Fibroblast of skin of right quadriceps (primary cell): Measurements from ENCODE around the gene CCDC110.
A peak's percentile ranks its signal among the peaks of the same experiment; 100 is the strongest.
"Not testable (repeated sequence)": the region's sequence is repeated elsewhere in the genome, so short reads cannot be mapped to it uniquely, and the experiment has no call there.

Experiments
- DNase-seq: peaks from one replicate; pipeline ENCODE4 v3.0.0-alpha.2; 2013

The CCDC110 gene

DNA sequence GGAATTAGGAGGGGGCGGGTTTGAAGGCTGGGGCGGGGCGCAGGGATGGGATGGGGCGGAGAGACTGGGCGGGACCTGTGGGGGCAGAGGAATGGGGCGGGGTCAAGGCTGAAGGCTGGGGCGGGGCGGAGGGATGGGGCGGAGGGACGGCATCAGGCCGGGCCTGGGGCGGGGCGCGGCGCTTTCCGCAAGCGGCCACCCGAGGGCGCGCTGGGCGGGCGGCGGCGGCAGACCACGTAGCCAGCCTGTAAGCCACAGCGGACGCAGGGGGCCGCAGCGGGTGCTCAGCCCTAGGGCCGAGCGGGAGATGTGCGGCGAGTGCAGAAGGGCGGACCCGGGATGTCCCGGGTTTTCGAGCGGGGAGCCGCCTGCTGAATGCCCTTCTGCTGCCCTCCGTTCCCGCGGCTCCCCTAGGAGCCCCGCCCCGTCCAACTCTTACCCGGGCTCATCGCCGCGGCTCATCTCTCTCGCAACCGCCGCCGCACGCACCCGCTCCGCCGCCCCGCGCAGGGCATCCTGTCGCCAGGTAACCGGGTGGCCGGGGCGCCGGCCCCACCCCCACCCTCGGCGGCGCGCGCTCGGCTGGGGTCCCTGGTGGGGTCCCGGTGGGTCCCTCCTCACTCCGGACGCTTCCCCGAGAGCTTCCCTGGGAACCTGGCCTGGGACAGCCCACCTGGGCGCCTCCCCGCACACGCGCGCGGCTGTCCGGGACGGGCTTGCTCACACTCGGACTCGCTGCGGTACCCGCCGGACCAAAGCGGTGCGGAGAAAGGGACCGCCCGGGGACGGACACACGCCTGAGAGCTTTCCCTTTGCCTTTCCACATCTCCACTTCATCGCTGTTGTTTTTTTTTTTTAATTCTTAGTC lies at the start of gene CCDC110:
Gene CCDC110, minus strand, starts transcription at position 499 of the 868 bp plus-strand sequence. Its CDS starts 50 bp downstream, at position 449.
- peak; percentile 91 for DNase-seq

DNA sequence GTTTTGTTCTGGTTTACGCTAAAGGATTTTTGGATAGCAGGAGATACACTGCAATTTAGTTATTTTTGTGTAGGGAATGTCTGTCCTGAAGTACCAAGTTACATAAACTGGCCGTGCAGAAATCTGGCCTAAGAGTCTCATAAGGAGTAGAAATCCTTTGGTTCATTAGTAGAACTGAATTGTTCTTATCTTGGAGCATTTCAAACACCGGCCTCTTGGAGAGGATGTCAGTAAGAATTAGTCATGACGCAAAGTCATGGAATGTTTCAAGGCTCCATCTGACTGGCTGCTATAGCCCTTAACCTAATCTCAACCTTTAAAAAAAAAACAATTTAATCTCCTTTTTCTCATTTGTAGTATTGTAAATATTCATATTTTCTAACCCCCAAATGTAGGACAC lies 48.6 kb upstream of the CCDC110 start:
- DNase-seq, result no peak

DNA sequence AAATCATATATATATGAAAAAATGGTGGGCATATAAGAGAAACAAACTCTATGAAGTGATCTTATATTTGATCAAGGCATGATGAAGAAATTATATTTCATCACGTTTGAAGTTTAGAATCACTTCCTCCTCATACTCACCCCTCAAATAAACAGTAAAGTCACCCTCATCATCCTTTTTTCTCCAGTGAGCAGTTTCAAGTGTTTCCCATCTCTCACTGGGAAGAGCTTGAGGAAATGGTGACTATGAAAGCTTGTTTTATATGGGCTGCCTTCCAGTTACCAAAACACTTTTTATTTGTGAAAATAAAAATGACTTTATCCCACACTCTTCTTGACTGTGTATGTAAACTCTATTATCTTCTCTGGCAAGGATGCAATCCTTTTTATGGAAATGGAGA lies 47.0 kb upstream of the CCDC110 start:
- no peak for DNase-seq

DNA sequence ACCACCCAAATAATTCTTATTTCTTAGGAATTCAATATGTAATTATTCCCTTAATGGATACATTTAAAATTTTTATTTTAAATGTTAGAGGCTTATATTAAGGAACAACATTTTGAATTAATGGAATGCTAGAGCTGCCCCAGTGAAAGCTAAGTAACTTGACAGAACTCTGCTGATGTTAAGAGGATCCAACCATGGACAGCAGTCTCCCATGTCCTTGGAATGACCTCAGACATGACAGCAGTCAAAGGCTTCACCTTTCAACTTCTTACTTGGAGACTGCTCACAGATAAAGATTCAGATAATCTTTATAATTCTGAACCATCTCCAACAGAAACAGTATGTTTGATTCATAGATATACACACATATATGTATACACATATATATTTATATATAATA lies 46.5 kb upstream of the CCDC110 start:
- no peak for DNase-seq

DNA sequence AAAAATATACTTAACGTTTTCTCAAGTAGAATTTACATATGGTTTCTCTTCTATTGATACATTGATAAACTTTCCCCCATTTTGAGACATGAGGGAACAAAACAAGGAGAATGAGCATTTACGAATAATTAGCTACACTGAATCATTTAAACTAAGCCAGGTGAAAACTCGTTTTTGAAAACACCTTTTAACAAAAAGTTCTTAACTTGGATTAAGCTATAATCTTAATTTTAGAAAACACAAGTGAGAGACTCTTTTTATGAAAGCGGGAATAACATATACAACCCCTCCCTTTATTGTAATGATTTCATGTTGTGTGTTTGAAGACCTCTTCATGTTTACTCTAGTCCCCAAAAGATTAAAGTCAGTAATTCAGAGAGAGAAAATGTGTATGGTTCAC lies 43.7 kb upstream of the CCDC110 start:
- no peak for DNase-seq

DNA sequence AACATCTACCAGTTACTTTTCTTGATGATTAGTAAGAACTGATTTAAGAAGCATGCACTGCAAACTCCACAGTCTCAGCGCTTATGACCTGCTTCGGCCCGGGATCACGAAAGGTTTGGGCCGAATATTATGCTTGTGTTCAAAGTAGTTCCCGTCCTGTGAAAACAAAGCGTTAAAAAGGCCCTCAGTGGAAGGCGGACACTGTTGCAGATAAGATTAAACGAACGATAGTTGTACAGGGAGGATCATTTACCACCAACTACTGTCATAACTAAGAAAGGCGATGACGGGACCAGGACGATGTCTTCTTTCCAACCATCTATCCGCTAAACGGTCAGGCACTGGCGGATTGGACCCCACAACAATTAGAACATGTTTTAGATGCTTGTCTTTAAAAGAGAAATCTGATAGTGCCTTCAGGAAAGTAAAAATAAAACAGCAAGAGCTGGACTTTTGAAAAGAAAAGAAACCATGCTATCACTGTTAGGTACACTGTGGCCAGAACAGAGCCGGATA lies 42.7 kb upstream of the CCDC110 start:
- no peak for DNase-seq

DNA sequence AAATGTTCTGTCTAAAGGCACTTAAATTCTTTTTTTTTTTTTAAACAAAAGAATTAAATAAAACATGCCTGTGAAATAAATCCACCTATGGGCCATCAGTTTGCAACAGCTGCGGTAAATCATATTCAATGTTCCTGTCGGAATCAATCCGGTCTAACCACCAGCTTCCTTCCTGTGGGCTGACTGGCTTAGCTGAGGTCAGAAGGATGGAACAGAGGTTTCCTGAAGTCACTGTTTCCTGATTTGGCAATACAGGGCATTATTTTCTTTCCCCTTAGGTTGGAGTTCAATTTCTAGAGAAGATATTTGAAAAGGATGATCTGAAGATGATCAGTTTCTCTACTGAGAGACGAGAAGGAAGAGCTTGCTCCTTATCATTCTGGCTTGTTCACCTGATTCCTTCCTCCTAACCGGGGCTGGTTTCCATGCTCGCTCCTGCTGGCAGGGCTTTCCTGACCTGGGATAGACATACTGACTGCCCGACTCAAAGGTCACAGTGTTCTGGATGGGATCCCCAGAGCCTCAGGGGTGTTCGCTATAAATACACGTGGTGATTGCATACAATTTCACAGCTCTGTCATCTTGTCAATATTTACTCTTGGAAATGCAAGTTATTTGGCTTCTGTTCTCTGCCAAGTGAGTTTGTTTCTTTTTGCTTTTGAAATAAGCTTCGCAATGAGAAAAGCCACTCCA lies 42.1 kb upstream of the CCDC110 start:
- DNase-seq, result no peak

DNA sequence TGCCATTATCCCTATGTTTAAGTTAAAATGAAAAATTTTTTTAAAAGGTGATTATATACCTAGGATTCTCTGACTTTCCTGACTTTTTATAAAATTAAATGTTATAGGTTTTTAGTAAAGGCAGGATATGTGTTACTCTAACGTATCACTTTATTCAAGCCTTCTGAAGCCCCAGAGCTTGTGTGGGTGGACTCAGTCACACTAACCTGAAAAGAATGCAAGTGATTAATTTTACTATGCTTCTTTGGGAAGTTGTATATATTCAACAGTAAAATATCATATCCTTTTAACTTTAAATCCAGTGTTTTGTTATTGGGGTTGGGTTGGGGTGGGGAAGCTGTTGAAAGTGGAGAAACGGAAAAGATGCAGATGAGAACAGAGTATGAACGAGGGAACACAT lies 41.0 kb upstream of the CCDC110 start:
- peak; percentile 48 for DNase-seq

DNA sequence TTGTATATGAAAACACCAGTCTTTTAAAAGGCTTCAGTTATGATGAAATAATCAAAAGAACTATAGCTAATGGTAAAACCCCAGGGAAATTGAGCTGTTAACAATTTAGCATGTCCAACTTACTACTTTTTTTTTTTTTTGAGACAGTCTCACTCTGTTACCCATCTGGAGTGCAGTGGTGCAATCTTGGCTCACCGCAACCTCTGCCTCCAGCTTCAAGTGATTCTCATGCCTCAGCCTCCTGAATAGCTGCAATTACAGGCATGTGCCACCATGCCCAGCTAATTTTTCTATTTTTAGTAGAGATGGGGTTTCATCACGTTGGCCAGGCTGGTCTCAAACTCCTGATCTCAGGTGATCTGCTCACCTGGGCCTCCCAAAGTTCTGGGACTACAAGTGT lies 39.7 kb upstream of the CCDC110 start:
- DNase-seq, result not testable (repeated sequence)

DNA sequence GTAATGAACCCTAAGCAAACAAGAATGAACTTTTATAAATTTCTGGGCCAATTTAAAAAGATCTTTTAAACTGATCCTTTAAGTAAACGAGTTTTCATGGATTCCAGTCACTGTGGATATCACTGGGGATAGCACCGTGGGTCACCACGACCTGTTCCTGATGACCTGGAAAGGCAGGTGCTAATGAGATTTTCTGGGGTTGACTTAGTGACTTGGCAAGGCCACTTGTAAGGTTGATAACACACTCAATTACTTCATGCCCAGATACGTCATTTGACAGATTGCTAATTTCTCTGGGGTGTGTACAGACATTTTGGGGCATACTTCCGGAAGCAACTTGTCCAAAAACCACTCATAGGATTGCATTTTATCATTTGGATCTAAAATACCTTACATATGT lies 39.3 kb upstream of the CCDC110 start:
- DNase-seq, result no peak

DNA sequence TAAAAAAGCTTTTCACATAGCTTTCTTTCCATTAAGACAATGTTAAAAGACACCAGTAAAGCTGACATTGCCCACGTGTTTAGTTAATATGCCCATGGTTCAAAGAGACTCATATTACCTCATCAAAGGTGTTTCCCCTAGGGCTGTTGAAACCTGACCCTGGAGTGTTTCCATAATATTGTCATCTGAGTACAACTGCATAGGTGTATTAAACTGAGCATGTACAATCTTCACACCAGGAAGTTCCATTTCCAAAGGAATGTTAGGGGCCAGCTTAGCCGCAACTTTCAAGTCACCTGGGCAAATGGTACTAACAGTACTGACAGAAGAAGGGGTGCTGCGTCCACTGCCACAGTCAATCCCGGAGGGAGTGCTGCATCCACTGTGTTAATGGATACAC lies 36.6 kb upstream of the CCDC110 start:
- DNase-seq, result no peak

DNA sequence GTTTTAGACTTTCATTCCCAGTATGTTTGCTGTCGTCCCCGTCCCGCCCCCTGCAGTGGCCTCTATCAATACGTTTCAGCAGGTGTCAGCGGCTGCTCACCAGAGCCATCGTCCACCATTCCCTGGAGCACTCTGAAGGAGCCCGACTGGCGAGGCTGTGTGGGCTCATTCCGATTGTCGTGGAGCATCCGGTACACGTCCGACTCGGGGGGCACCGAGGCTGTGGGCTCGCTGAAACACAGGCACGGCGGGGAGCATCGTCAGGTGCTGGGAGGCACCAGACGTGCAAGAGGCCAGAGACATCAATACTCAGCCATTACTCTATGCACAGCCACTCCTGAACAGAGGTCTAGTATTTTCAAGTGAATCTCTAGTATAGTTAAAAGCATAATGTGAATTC lies 34.9 kb upstream of the CCDC110 start:
- DNase-seq, result no peak

DNA sequence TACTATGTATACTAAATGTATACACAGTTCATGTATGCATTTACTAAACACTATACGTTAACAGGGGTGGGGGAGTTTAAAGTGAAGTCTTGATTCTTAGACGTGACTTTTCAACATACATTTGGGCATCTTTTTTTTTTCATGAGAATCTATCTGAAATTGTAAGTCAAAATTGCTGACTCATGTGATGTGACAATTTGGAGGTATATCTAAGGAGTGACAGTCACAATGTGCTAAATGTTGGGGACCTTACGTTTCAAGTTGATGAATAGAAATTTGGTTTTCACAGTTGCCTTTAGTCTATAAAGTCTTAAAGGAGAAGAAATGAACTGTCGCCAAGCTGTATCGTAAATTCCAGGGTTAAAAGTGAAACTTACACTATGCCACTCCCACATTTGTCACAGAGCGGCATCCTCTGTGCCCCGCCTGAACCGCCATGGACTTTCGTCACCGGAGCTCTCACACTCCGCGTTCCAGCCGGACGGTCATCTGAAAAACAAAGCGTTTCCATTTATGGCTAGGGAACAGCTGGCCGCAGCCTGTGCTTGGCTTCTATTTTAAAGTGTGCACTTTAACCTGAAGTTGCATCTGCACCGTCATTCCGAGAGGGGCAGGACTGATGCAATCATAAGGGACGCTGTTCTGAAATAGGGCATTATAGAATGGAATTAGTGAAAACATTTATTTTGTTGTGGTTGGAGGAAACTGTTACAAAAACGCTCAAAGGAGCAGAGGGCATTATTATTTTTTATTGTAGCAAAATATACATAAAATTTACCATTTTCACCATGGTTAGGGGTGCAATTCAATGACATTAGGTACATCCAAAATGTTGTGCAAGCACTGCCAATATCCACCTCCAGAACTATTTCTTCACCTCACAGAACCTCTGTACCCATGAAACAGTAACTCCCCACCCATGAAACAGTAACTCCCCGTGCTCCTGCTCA lies 32.8 kb upstream of the CCDC110 start:
- DNase-seq, result no peak

DNA sequence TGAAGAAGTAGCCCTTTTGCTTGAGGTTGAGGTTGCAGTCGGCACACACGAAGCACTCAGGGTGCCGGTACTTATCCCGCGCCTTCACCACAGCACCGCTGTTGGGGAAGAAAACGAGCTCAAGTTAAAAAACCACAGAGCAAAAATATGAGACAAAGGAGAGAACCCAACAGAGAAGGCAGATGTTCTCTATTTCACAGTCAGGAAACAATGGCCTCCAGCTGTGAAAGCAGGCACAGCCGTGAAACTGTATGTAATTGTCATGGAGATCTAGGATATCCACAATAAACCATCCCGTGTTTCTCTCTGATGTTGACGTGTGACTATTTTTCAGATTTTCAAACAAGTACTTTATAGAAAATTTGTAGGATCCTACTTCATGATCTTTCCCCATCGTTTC lies 30.9 kb upstream of the CCDC110 start:
- DNase-seq, result no peak

DNA sequence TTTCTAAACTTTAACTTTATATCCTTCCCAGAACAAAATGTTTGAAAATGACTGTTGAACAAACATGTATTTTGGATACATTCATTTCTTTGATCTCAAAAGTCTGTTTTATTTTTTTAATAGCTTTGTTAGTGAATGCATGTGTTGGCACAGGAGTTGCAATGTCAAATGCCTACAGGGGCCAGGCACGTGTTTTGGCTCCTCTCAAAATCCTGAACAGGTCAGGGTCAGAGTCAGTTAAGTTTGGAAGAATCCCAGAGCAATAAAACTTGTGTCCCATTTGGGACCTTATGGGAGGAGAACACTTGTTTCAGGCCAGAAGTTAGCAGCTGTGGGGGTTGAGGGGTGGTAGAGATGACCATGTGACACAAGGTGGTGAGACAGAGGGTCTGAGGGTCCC lies 29.0 kb upstream of the CCDC110 start:
- DNase-seq, result no peak

DNA sequence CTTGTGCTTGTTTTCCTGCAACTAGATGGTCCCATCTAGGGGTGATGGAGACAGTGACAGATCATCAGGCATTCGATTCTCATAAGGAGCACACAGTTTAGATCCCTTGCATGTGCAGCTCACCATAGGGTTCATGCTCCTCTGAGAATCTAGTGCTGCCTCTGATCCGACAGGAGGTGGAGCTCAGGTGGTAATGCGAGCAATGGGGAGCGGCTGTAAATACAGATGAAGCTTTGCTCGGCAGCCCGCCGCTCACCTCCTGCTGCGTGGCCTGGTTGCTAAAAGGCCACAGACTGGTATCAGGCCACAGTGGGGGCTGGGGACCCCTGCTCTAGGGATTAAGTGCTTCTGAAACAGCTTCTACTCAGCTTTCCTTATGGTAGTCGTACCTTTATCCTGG lies 28.5 kb upstream of the CCDC110 start:
- DNase-seq, result no peak

DNA sequence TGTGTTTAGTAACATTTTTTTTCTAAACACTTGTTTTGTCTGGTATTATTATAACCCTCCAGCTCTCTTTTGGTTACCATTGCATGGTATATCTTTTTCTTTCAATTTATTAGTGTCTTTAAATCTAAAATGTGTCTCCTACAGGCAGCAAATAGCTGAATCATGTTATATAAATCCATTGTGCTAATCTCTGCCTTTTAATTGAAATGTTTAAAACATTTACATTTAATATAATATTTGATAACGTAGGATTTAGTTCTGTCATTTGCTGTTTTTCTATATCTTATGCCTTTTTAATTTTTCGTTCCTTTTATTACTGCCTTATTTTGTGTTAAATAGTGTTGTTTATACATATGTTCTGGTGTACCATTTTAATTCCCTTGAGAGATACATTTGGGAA lies 17.1 kb upstream of the CCDC110 start:
- DNase-seq, result no peak

DNA sequence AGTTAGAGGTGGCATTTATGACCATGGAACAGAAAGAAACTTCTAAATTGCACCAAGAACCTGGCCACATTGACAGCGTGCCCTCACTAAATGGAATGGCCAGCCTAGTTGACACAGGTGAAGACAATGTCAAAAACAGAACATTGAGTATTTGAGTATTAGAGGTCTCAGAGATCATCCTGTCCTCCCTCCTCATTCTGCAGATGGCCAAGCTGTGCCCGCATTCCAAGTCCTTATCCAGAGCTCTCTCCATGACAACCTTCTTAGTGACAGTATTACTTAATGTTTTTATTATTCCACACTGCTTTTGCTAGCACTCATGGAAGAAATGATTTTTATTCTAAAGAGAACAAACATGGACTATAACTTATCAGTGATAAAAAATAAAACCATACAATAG lies 9.9 kb upstream of the CCDC110 start:
- DNase-seq, result no peak

DNA sequence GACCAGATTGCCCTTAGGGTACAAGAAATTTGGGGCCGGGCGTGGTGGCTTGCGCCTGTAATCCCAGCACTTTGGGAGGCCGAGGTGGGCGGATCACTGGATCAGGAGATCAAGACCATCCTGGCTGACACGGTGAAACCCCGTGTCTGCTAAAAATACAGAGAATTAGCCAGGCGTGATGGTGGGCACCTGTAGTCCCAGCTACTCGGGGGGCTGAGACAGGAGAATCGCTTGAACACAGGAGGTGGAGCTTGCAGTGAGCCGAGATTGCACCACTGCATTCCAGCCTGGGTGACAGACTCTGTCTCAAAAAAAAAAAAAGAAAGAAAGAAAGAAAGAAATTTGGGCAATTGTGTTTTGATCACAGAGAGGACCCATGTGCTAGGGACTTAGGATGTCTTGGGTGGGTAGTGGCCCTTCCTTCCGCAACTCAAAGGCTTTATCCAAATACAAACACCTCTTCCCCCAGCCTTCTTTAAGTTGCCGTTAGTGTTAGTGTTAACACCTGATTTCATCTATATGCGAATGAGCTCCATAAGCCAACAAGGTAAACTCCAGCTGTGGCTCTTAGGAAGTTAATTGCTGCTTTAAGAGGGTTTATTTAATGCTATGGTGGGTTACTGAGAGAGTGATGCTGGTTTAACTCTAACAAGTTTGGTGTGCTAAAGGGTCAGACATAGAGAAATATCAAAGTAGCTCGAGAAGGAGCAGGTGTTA lies 8.6 kb upstream of the CCDC110 start:
- DNase-seq, result no peak

DNA sequence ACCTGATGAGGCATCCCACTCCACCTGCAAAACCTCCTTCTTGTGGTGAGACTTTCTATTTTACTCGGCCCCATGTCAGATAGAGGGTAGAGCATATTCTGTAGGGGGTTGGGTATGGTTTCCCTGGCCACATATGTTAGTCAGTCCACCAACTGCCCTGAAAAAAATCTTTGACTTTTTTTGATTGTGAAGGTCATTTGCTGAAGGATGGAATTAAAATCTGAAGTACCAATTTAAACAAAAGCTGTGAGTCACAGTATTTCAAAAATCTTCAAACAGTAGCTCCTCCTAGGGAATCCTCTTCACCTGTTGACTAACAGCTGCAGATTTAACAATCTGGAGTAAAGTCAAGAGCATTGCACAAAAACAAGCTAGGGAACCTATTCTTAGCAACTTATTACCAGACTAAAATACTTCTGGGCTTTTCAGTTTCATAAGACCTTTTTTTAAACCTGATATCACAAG lies 8.0 kb upstream of the CCDC110 start:
- no peak for DNase-seq

DNA sequence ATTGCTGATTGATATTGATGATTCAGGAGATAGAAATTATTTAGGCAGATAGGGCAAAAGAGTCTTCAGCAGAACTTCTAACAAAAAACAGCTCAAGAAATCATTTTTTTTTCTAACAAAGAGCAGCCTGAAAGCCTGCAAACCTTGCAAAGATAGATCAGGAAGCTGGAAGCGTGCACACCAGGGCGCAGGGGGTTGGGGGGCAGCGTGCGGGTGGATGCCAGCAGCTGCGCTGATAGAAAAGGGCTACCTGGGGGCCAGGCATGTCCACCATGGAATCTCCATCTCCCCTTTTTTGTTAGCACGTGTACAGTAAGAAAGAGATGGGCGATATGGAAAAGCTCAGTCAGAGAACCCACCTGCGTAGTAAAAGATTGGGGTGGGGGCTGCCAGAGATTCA lies 1.7 kb upstream of the CCDC110 start:
- DNase-seq, result no peak

DNA sequence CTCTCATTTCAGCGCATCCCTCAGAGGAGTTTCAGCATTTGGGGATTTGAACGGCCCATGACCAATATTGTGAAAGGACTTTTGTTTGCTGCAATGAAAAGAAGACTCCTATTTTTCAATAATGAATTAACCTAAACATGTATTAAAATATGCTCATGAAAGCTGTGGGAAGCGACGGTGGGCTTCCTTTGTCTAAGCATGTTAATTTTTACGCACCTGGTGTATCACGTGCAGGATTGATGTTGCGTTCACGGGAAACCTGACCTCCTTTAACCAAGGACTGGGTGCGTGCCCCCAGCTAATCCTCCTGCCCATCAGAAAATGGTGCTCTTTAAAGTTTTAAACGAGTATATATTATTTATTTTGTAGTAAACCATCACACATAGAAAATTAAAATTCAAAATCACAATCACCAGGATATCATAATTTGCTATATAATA lies 590 bp upstream of the CCDC110 start:
- DNase-seq, result no peak
